Activated CD8-positive, alpha-beta memory T cell treated with anti-CD3 and anti-CD28 coated beads, Interleukin-2, amount 50 U/mL, for 48 hours (primary cell): ENCODE data around the gene EYA4.
"Not testable (repeated sequence)": the region's sequence is repeated elsewhere in the genome, so short reads cannot be mapped to it uniquely, and the experiment has no call there.

Experiments used
- DNase-seq: peaks from one replicate; pipeline ENCODE4 v3.0.0-alpha.2; 2020

Gene EYA4

DNA sequence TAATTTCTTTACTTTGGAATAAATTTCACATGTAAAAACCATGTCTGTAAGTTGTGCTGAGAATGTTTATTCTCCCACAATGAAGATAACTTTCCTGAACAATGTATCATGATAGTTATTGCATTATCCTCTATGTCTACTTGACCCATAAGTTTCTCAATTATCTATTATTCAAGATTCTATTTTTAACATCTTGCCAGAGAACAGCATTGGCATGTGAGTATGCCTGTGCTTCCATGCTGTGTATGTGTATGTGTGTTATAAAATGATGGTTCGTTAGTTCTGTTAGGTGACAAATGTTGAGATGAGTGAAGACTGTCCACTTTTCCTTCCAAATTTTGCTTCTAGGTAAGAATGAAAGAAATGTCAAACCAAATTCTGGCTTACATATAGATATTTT is 111.9 kb downstream of the EYA4 start:
- DNase-seq = no peak

DNA sequence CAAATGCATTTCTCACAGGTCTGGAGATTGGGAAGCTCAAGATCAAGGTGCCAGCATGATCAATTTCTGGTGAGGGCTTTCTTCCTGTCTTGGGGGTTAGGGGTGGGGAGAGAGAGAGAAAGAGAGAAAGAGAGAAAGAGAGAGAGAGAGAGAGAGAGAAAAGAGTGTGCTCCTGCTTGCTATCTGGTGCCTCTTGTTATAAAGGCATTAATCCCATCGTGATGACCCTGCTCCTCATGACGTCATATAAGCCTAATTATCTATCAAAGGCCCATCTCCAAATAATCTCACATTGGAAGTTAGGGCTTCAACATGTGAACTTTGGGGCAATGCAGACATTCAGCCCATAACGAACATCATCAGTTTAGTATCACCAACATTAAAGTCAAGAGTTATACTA is 114.8 kb downstream of the EYA4 start:
- no peak for DNase-seq

- DNase-seq = no peak
These were observed 117.5 kb downstream of the EYA4 start for GRCh38 chr6:133358574-133359150.

- DNase-seq = no peak
These were observed 118.1 kb downstream of the EYA4 start for GRCh38 chr6:133359256-133359655.

- DNase-seq = no peak
These were observed 118.6 kb downstream of the EYA4 start for GRCh38 chr6:133359760-133360159.

GRCh38 chr6:133360194-133360593 is 119.0 kb downstream of the EYA4 start:
- no peak for DNase-seq

- DNase-seq = no peak
These were observed 121.7 kb downstream of the EYA4 start for GRCh38 chr6:133362813-133363212.

- no peak for DNase-seq
These were observed 127.5 kb downstream of the EYA4 start for GRCh38 chr6:133368664-133369063.

DNA sequence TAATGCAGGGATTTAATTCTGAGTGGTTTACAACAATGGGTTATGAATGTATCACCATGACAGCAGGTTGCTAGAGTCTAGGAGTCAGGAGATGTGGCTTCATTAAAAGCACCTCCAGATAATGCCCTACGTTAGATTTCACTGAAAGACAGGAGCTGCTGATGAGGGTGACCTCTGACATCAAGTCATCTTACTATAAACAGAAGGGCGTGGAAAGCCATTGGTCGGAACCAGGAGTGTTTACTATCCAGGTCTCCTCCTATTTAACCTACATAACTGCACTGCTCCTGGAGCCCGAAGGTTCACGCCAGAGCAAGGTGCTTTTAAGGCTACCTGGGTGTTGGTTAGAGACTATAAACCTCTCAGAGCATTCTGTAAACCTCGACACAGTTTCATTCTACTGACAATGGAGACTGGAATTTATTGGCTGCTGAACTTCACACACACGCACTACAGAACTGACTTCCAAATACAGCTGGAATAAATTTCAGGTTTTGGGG is 128.7 kb downstream of the EYA4 start:
- no peak for DNase-seq

DNA sequence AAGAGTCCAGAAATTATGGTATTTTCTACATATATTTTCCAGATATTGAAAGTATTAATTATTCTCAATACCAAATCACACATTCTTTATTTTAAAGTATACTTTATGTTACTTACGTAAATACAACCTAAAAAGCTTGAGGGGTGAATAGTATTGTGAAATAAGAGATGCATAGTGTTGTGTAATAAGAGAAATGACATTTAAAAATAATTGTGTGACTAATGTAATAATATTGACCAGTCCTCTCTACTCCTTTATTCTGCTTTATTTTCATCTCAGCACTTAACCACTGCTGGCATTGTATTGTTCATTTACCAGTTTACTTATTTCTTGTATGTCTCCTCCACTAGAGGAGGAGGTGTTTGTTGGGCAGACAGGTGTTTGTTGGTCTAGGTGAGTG is 135.6 kb downstream of the EYA4 start:
- no peak for DNase-seq

GRCh38 chr6:133377219-133377618 is 136.1 kb downstream of the EYA4 start:
- DNase-seq = no peak

DNA sequence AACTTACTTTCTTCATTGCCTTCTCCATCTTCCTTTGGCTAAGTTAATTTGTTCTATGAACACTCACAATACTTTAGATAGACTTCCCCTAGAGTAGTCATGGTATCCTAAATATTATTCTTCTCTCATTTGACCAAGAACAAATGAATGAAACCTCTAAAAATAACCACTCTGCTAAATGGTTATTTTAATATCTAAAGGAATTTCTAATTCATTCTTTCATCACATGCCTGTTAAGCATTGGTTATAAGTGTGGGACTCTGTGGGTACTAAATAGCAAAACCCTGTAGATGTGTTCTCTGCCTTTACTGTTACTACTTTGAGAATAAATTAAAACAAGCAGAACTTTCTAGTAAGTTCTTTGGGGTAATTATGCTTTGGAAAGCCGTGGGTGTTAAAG is 138.9 kb downstream of the EYA4 start:
- DNase-seq = no peak

DNA sequence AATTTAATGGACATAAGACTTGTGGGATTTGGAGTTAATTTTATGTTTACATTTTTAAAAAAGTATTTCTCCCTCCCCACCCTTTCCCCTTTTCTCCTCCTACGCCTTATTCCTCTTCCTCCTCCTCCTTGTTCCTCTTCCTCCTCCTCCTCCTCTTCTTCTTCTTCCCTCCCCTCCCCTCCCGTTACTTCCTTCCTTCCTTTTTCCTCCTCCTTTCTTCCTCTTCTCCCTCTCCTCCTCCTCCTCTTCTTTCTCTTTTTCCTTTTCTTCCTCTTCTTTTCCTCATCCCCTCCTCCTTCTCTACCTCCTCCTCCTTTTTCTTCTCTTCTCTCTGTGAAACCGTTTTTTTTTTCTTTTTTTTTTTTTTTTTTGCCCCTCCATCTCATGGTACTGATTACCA is 139.6 kb downstream of the EYA4 start:
- no peak for DNase-seq

DNA sequence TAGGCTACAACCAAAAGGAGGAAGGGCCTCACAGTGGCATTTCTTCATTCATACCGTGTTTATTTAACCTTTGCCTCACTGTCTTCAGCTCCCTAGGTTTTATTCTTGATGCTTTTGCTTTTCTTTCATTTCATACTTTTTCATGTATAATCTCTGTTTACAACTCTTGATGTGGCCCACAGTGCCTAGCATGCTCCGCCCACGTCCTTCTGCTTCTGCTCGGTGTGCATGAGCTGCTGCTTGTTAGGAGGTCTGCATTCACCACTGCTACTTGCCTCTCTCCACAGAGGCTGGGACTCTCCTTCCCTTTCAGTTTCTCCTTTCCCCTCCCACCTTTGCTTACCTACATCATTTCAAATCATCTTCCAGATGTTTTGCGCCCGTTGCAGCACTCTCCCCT is 147.6 kb downstream of the EYA4 start:
- DNase-seq = no peak

DNA sequence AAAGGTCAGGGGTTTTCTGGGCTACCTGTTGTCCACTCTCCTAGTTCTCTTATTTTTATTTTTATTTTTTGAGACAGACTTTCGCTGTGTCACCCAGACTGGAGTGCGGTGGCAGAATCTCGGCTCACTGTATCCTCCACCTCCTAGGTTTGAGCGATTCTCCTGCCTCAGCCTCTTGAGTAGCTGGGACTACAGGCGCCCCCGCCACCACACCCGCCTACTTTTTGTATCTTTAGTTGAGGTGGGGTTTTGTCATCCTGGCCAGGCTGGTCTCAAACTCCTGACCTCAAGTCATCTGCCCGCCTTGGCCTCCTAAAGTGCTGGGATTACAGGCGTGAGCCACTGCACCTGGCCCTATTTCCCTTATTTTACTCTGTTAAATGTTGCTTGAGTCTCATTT is 149.0 kb downstream of the EYA4 start:
- no peak for DNase-seq

GRCh38 chr6:133392015-133392414 is 150.9 kb downstream of the EYA4 start:
- no peak for DNase-seq

DNA sequence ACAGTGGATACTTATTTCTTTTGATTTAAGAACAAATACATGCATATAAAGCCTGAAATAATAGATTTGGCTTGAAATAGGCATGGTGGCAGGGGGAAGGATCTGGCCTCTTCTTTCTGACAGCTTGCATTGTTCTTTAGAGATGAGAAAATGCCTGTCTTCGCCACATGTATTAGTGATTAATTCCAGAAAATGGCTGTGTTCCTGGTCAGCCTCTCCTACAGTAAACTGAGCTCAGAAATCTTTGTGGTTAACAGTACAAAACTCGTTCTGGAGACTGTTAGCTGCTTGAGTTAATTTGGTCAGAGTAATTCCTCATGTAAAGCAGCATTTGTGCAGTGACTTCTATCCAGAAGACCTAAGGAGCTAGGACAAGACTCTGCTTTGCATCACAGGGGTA is 151.5 kb downstream of the EYA4 start:
- no peak for DNase-seq

GRCh38 chr6:133393891-133394290 is 152.7 kb downstream of the EYA4 start:
- no peak for DNase-seq

DNA sequence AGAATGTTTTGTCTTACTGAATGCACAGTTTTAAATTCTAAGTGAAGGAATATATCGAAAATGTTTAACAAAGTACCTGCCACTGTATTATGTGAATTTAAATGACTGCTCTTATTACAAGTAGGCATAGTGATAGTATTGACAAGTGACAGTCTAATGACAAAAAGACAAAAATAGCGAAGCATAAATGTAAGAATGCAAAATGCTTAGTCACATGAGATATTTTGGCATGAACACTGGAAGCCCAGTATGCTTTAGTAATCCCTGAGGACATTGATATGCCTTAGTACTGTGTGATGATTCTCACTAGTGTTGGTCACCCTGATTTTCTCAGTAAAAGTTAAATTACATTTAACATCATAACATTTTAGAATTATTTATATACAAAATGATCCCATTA is 153.5 kb downstream of the EYA4 start:
- no peak for DNase-seq

DNA sequence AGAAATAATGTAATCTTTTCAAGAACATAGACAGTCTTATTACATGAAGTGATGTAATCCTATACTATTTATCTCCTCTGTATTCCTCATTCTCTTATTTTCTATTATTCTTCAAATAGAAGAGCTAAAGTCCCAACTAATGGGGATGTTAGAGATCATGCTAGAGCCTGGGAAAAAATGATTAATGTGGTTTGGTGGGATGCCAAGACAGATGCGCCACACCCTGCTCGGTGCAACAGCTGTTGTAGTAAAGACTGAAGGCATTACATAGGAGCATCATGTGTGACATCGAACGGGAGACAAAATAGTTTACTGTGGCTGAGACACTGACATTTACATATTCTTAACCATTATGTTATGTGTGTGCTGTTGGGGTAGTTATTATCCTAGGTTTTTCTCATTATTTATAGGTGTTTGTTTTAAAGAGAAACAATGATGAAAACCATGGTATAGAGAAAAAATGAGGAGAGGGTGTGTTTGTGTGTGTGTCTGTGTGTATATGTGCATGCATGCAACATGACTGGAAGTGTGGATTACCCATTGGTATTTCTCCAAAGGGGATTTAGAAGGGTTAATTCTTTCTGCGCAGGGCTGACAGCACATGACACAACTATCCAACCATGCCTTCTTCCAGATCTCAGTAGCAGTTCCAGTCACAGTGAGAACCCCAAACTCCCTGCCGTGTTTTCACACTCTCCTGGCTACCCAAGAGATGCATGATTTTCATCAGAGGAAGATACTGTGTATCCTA is 155.3 kb downstream of the EYA4 start:
- DNase-seq = no peak

DNA sequence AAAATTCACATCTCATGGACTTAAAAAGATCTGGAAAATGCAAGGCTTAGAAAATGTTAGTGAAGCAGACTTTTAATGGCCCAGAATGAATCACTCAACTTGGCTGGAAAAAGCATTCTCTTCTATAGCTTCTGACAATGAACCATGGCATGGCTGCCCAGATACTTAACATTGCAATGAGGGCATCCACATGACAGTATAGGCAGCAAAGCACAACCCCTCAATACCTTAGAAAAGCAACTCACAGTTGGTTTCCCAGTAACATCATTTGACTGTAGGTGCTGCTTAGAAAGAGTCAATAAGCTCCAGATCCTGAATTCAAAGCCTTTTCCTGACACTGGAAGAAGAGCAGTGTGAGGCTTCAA is 155.8 kb downstream of the EYA4 start:
- DNase-seq = no peak

- not testable (repeated sequence) for DNase-seq
These were observed 156.4 kb downstream of the EYA4 start for GRCh38 chr6:133397601-133398000.

DNA sequence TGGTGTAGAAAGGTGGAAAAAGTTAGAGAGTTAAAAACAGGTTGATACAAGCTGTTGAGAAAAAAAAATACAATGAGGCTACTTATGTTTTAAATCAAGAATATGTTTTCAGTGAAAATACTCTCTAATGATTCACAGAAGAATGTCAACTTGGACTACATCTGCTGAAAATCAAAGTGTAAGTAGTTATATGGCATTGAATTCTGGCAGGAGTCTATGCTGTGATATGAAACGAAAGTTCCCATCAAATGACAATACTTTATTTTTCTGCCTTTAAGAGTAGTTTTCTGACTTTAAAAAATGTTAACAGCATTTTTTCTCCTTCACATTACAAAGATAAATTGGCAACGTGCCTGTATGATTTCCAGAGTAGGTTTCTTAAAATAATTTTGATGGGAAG is 158.3 kb downstream of the EYA4 start:
- no peak for DNase-seq

- DNase-seq = no peak
These were observed 163.0 kb downstream of the EYA4 start for GRCh38 chr6:133404151-133404550.

DNA sequence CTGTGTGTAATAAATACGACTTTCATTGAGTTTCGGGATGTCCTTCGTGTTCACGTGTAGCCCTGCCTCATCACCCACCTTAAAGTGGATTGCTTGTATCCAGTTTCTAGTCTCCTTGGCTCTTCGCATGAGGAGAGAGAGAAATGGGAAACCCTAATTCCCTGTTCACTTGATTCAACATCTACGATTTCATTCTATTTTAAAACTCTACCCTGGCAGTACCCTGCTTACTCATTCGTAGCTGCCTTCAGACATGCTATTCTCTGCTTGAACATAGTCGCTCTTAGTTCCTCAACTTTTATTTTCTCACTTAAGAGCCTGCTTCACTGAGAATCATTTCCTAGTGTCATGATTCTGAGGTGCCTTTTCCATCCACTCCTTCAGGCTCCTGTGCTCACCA is 163.6 kb downstream of the EYA4 start:
- no peak for DNase-seq
